Activated CD4-positive, alpha-beta T cell treated with anti-CD3 and anti-CD28 coated beads, Interleukin-2, amount 10 ng/mL, durations not matched to agents 24 days and 14 days (primary cell): ENCODE results near the gene TVP23B. TPM values are rescaled to one million over a fixed set of nuclear protein-coding genes. Genes with fewer than 3 reads are reported as not detected.
A peak's percentile ranks its signal among the peaks of the same experiment; 100 is the strongest.
"Not testable (repeated sequence)": the region's sequence is repeated elsewhere in the genome, so short reads cannot be mapped to it uniquely, and the experiment has no call there.

Experiments used
- DNase-seq: peaks from one replicate; pipeline ENCODE4 v3.0.0; 2022
- H3K27ac Mint-ChIP-seq: one replicate; pipeline ENCODE4 v1.8.0; 2022; ENCODE audit warnings: mild to moderate bottlenecking, mixed read lengths
- H3K27me3 Mint-ChIP-seq: one replicate; pipeline ENCODE4 v1.8.0; 2022; ENCODE audit warnings: mixed read lengths
- H3K36me3 Mint-ChIP-seq: one replicate; pipeline ENCODE4 v1.8.0; 2022; ENCODE audit warnings: low read depth, mild to moderate bottlenecking, mixed read lengths
- H3K4me1 Mint-ChIP-seq: one replicate; pipeline ENCODE4 v1.8.0; 2021; ENCODE audit warnings: mixed read lengths
- H3K4me3 Mint-ChIP-seq: one replicate; pipeline ENCODE4 v1.8.0; 2022; ENCODE audit warnings: mild to moderate bottlenecking, moderate library complexity, mixed read lengths
- H3K9me3 Mint-ChIP-seq: one replicate; pipeline ENCODE4 v1.8.0; 2021; ENCODE audit warnings: mixed read lengths
- intact Hi-C: fragments of 100-400 bp; cut with micrococcal nuclease; formaldehyde crosslinking; loops from one replicate; pipeline ENCODE4 v1.15.1; 2023
- total RNA-seq: library from RNA; stranded (reverse); gene quantifications from 2 replicates; pipeline ENCODE4 v1.2.3, GENCODE V29; 2022

The TVP23B gene
- 34.9 and 38.4 TPM in 2 replicates for total RNA-seq

GRCh38 chr17:18780991-18781718, at the start of gene TVP23B:
TVP23B (plus strand) TSS chr17:18781183; CDS start chr17:18781294, 111 bp downstream.
- not testable (repeated sequence) for H3K27me3 Mint-ChIP-seq, H3K9me3 Mint-ChIP-seq
- Mint-ChIP-seq H3K36me3 (peaks cover 14% of the 10 kb centered on the region), H3K4me1 (peaks cover 20% of the 10 kb centered on the region), H3K27ac (peak within 1 kb of the TSS; percentile 97), H3K4me3 (peak within 1 kb of the TSS; percentile 96)
- intact Hi-C loops = loop anchor here (2.0 kb wide), 1 partner anchor 76 kb away; no protein-coding TSS in a partner anchor
- DNase-seq = peak; percentile 96

GRCh38 chr17:18732438-18732837, 48.5 kb upstream of the TVP23B start:
- H3K27ac Mint-ChIP-seq, H3K4me3 Mint-ChIP-seq, H3K4me1 Mint-ChIP-seq, intact Hi-C loops, H3K9me3 Mint-ChIP-seq, H3K36me3 Mint-ChIP-seq, H3K27me3 Mint-ChIP-seq, DNase-seq: not testable (repeated sequence)

- DNase-seq, intact Hi-C loops, H3K4me1 Mint-ChIP-seq, H3K36me3 Mint-ChIP-seq, H3K4me3 Mint-ChIP-seq, H3K9me3 Mint-ChIP-seq, H3K27ac Mint-ChIP-seq, H3K27me3 Mint-ChIP-seq: not testable (repeated sequence)
Measured at GRCh38 chr17:18733350-18733749, 47.6 kb upstream of the TVP23B start.

GRCh38 chr17:18739616-18740391, 41.2 kb upstream of the TVP23B start:
- H3K36me3 Mint-ChIP-seq, H3K27ac Mint-ChIP-seq, H3K4me1 Mint-ChIP-seq, H3K27me3 Mint-ChIP-seq, DNase-seq, H3K4me3 Mint-ChIP-seq, intact Hi-C loops, H3K9me3 Mint-ChIP-seq: not testable (repeated sequence)

GRCh38 chr17:18741228-18741627, 39.8 kb upstream of the TVP23B start:
- H3K27me3 Mint-ChIP-seq = not testable (repeated sequence)

GRCh38 chr17:18743699-18744421, 37.1 kb upstream of the TVP23B start, which contains the start of gene FBXW10:
FBXW10 (plus strand) TSS chr17:18744054; CDS start chr17:18744245, 191 bp downstream.
- H3K9me3 Mint-ChIP-seq, DNase-seq, H3K36me3 Mint-ChIP-seq, H3K4me3 Mint-ChIP-seq, intact Hi-C loops, H3K4me1 Mint-ChIP-seq, H3K27ac Mint-ChIP-seq, H3K27me3 Mint-ChIP-seq: not testable (repeated sequence)

More at GRCh38 chr17:18741228-18741627, 39.8 kb upstream of the TVP23B start:
- H3K27ac Mint-ChIP-seq, H3K9me3 Mint-ChIP-seq, H3K36me3 Mint-ChIP-seq, intact Hi-C loops, H3K4me3 Mint-ChIP-seq, DNase-seq, H3K4me1 Mint-ChIP-seq: not testable (repeated sequence)

GRCh38 chr17:18744726-18745125, 36.3 kb upstream of the TVP23B start:
- H3K4me3 Mint-ChIP-seq, H3K36me3 Mint-ChIP-seq, DNase-seq, H3K4me1 Mint-ChIP-seq, intact Hi-C loops, H3K27ac Mint-ChIP-seq, H3K9me3 Mint-ChIP-seq, H3K27me3 Mint-ChIP-seq: not testable (repeated sequence)

GRCh38 chr17:18746551-18746950, 34.4 kb upstream of the TVP23B start:
- DNase-seq, intact Hi-C loops, H3K4me3 Mint-ChIP-seq, H3K36me3 Mint-ChIP-seq, H3K27me3 Mint-ChIP-seq, H3K4me1 Mint-ChIP-seq, H3K27ac Mint-ChIP-seq, H3K9me3 Mint-ChIP-seq: not testable (repeated sequence)

- H3K27ac Mint-ChIP-seq, H3K4me3 Mint-ChIP-seq, H3K9me3 Mint-ChIP-seq, H3K4me1 Mint-ChIP-seq, H3K27me3 Mint-ChIP-seq, DNase-seq, H3K36me3 Mint-ChIP-seq, intact Hi-C loops: not testable (repeated sequence)
Measured at GRCh38 chr17:18747501-18747900, 33.5 kb upstream of the TVP23B start.

- H3K36me3 Mint-ChIP-seq, DNase-seq, intact Hi-C loops, H3K27me3 Mint-ChIP-seq, H3K4me3 Mint-ChIP-seq, H3K27ac Mint-ChIP-seq, H3K9me3 Mint-ChIP-seq, H3K4me1 Mint-ChIP-seq: not testable (repeated sequence)
Measured at GRCh38 chr17:18750242-18750641, 30.7 kb upstream of the TVP23B start.

GRCh38 chr17:18753829-18754409, 27.1 kb upstream of the TVP23B start:
- H3K27me3 Mint-ChIP-seq, H3K4me1 Mint-ChIP-seq, H3K36me3 Mint-ChIP-seq, intact Hi-C loops, H3K4me3 Mint-ChIP-seq, H3K27ac Mint-ChIP-seq, H3K9me3 Mint-ChIP-seq, DNase-seq: not testable (repeated sequence)

- H3K27ac Mint-ChIP-seq, H3K4me1 Mint-ChIP-seq, intact Hi-C loops, DNase-seq, H3K4me3 Mint-ChIP-seq, H3K36me3 Mint-ChIP-seq, H3K9me3 Mint-ChIP-seq, H3K27me3 Mint-ChIP-seq: not testable (repeated sequence)
Measured at GRCh38 chr17:18755969-18756368, 25.0 kb upstream of the TVP23B start.

GRCh38 chr17:18757368-18758044, 23.5 kb upstream of the TVP23B start:
- H3K9me3 Mint-ChIP-seq, H3K4me3 Mint-ChIP-seq, H3K36me3 Mint-ChIP-seq, H3K27ac Mint-ChIP-seq, DNase-seq, H3K4me1 Mint-ChIP-seq, intact Hi-C loops, H3K27me3 Mint-ChIP-seq: not testable (repeated sequence)
